SH-SY5Y (cell line): ENCODE results near the gene TSPAN18.

ENCODE experiments used
- GATA2 ChIP-seq: IDR thresholded peaks from 2 replicates; pipeline ENCODE4 v1.6.1; 2011; ENCODE audit warnings: mild to moderate bottlenecking, low read depth, low read length
- GATA3 ChIP-seq: IDR thresholded peaks from 2 replicates; pipeline ENCODE4 v1.6.1; 2011; ENCODE audit warnings: low read depth, mild to moderate bottlenecking, low read length, moderate library complexity

The TSPAN18 gene

GRCh38 chr11:44945666-44946065, 218.9 kb downstream of the TSPAN18 start:
- TF ChIP-seq GATA3 (no peak), GATA2 (no peak)

GRCh38 chr11:44946263-44946662, 219.5 kb downstream of the TSPAN18 start:
- TF ChIP-seq GATA2 (no peak), GATA3 (no peak)

- TF ChIP-seq GATA3 = no peak
- no peak for TF ChIP-seq GATA2
These were observed 220.4 kb downstream of the TSPAN18 start for GRCh38 chr11:44947114-44947513.

- no peak for TF ChIP-seq GATA3
- TF ChIP-seq GATA2 = no peak
These were observed 221.4 kb downstream of the TSPAN18 start for GRCh38 chr11:44948155-44948554.

GRCh38 chr11:44949160-44950030, 222.6 kb downstream of the TSPAN18 start:
- TF ChIP-seq GATA2 (no peak), GATA3 (no peak)

GRCh38 chr11:44950031-44950624, 223.4 kb downstream of the TSPAN18 start:
- TF ChIP-seq GATA3 = no peak
- TF ChIP-seq GATA2 = no peak

- TF ChIP-seq GATA2 (no peak), GATA3 (no peak)
These were observed 224.1 kb downstream of the TSPAN18 start, which contains the start of gene TP53I11 for GRCh38 chr11:44950625-44951476. TSS of gene TP53I11 (minus strand) at chr11:44950883. CDS start at chr11:44938335, 12,548 bp downstream.

- TF ChIP-seq GATA3 (no peak), GATA2 (no peak)
These were observed 225.3 kb downstream of the TSPAN18 start for GRCh38 chr11:44952082-44952481.

GRCh38 chr11:44952500-44953260, 225.9 kb downstream of the TSPAN18 start:
- no peak for TF ChIP-seq GATA2

GRCh38 chr11:44954051-44954906, 227.5 kb downstream of the TSPAN18 start:
- no peak for TF ChIP-seq GATA3
- TF ChIP-seq GATA2 = no peak

GRCh38 chr11:44955015-44955738, 228.4 kb downstream of the TSPAN18 start:
- no peak for TF ChIP-seq GATA2
- no peak for TF ChIP-seq GATA3

- no peak for TF ChIP-seq GATA3
- TF ChIP-seq GATA2 = no peak
These were observed 230.3 kb downstream of the TSPAN18 start for GRCh38 chr11:44957040-44957515.
